ENCODE measurements around the gene PRKN. TPM values are rescaled to one million over a fixed set of nuclear protein-coding genes. Genes with fewer than 3 reads are reported as not detected.

PRKN gene
- polyA plus RNA-seq, 6 donors from 2014 or later: 1.4 to 9.3 (median 3.6) TPM

- Mint-ChIP-seq H3K27ac (no peak overlapping the region), H3K4me3 (no peak overlapping the region)
Measured at GRCh38 chr6:162273986-162274385, 453.6 kb downstream of the PRKN start.

GRCh38 chr6:162271922-162272321 lies 455.6 kb downstream of the PRKN start:
- Mint-ChIP-seq H3K36me3 (no peaks in the 10 kb centered on the region), H3K9me3 (peaks cover 0 to 4% (median 0%) of the 10 kb centered on the region in 7 donors), H3K4me1 (no peaks in the 10 kb centered on the region), H3K4me3 (no peak overlapping the region), H3K27me3 (no peaks in the 10 kb centered on the region), H3K27ac (no peak overlapping the region)
- ATAC-seq (ENCODE audit: low read depth in 2 of 2) (no peak), DNase-seq (no peak)

More at GRCh38 chr6:162273986-162274385, 453.6 kb downstream of the PRKN start:
- DNase-seq (no peak), ATAC-seq (ENCODE audit: low read depth in 2 of 2) (no peak)
- Mint-ChIP-seq H3K27me3 (no peaks in the 10 kb centered on the region), H3K36me3 (no peaks in the 10 kb centered on the region), H3K9me3 (peaks cover 0 to 12% (median 3%) of the 10 kb centered on the region in 7 donors), H3K4me1 (no peaks in the 10 kb centered on the region)

- no peak for ATAC-seq (ENCODE audit: low read depth in 2 of 2)
- H3K9me3 Mint-ChIP-seq: peaks cover 0 to 4% (median 0%) of the 10 kb centered on the region in 7 donors
- no peak overlapping the region for H3K4me3 Mint-ChIP-seq
- H3K27me3 Mint-ChIP-seq: no peaks in the 10 kb centered on the region
- DNase-seq: no peak
- no peaks in the 10 kb centered on the region for H3K36me3 Mint-ChIP-seq
- no peak overlapping the region for H3K27ac Mint-ChIP-seq
- H3K4me1 Mint-ChIP-seq: no peaks in the 10 kb centered on the region
Measured at GRCh38 chr6:162270966-162271365, 456.6 kb downstream of the PRKN start.

GRCh38 chr6:162267641-162268040 lies 459.9 kb downstream of the PRKN start:
- DNase-seq: no peak
- Mint-ChIP-seq H3K4me1 (no peaks in the 10 kb centered on the region), H3K27ac (no peak overlapping the region), H3K27me3 (no peaks in the 10 kb centered on the region), H3K36me3 (peaks cover 10 to 14% of the 10 kb centered on the region in 2 donors), H3K9me3 (peaks cover 0 to 12% (median 9%) of the 10 kb centered on the region in 7 donors), H3K4me3 (no peak overlapping the region)
- no peak for ATAC-seq (ENCODE audit: low read depth in 2 of 2)

DNA sequence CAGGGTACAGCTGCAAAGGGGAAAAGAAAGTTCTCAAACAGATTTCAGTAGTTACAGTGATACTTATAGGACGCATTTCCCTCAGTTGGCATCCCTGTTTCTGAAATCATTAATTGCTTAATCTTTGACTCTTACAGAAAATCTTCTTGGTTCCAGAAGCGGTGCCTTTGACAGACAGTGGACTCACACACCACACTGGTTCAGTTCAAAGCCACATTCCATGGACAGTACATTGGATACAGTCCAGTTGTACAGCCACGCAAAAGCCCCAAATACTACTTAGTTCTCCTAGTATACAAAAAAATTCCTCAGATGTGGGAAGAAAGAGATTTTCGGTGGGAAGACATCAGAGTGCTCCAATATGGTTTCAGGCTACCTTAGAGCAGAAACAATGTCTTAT lies 460.4 kb downstream of the PRKN start:
- Mint-ChIP-seq H3K27ac (peak overlapping the region in 1 of 6 donors; percentile 24), H3K27me3 (no peaks in the 10 kb centered on the region), H3K36me3 (peaks cover 10 to 18% of the 10 kb centered on the region in 2 donors), H3K9me3 (peaks cover 0 to 12% (median 9%) of the 10 kb centered on the region in 7 donors), H3K4me3 (no peak overlapping the region), H3K4me1 (no peaks in the 10 kb centered on the region)
- DNase-seq (no peak), ATAC-seq (ENCODE audit: low read depth in 2 of 2) (no peak)

GRCh38 chr6:162264581-162264980 lies 463.0 kb downstream of the PRKN start:
- no peak overlapping the region for H3K27ac Mint-ChIP-seq
- DNase-seq (no peak), ATAC-seq (ENCODE audit: low read depth in 2 of 2) (no peak)
- no peaks in the 10 kb centered on the region for H3K4me1 Mint-ChIP-seq
- peaks cover 10 to 29% of the 10 kb centered on the region in 2 donors for H3K36me3 Mint-ChIP-seq
- H3K9me3 Mint-ChIP-seq: peaks cover 0 to 12% (median 9%) of the 10 kb centered on the region in 7 donors
- no peak overlapping the region for H3K4me3 Mint-ChIP-seq
- no peaks in the 10 kb centered on the region for H3K27me3 Mint-ChIP-seq

- Mint-ChIP-seq H3K27me3 (no peaks in the 10 kb centered on the region), H3K27ac (no peak overlapping the region), H3K9me3 (peaks cover 0 to 12% (median 8%) of the 10 kb centered on the region in 7 donors), H3K4me1 (no peaks in the 10 kb centered on the region), H3K4me3 (peak overlapping the region in 1 of 8 donors; percentile 35), H3K36me3 (peaks cover 10 to 29% of the 10 kb centered on the region in 2 donors)
- no peak for ATAC-seq (ENCODE audit: low read depth in 2 of 2)
- DNase-seq: no peak
Measured at GRCh38 chr6:162262466-162263196, 464.9 kb downstream of the PRKN start.

DNA sequence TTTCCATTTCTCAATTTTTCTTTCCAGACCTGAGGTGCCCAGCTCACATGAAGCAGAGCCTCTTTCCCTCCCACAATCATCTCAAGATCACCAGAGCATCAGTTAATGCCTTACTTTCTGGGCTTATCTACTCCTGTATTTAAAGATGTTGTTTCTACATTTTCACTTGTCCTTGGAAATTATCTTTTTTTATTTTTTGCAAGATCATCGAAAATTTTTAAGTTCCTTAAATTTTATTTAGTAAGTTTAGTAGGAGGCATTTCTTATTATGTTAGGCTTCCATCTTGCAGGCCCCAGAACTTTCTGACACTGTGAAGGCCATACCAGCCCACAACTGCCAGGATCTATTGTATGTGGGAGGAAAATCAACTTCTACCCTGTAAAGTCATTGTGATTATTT lies 466.0 kb downstream of the PRKN start:
- peaks cover 0 to 12% (median 8%) of the 10 kb centered on the region in 7 donors for H3K9me3 Mint-ChIP-seq
- no peak for DNase-seq
- H3K36me3 Mint-ChIP-seq: peaks cover 10 to 29% of the 10 kb centered on the region in 2 donors
- no peaks in the 10 kb centered on the region for H3K4me1 Mint-ChIP-seq
- no peak overlapping the region for H3K4me3 Mint-ChIP-seq
- no peaks in the 10 kb centered on the region for H3K27me3 Mint-ChIP-seq
- H3K27ac Mint-ChIP-seq: no peak overlapping the region
- no peak for ATAC-seq (ENCODE audit: low read depth in 2 of 2)

DNA sequence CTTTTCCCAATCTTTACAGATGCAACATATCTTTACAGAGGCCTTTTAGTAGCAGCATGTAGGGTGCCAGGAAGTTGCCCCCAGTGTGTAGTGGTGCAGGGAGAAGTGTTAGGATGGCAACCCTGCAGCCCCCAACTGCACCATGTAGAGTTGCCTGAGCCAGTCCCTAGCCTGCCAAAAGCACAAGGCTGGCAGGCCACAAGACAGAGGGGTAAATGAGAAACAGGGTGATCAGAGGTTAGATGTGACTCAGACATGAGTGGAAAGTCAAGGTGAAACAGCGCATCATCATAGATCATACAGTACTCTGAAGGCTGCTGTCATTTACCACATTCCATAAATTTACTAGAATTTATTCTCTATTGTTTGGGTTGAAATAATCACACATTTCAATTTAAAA lies 467.5 kb downstream of the PRKN start:
- Mint-ChIP-seq H3K36me3 (peaks cover 8 to 29% of the 10 kb centered on the region in 2 donors), H3K27ac (no peak overlapping the region), H3K9me3 (peaks cover 0 to 11% (median 7%) of the 10 kb centered on the region in 7 donors), H3K27me3 (no peaks in the 10 kb centered on the region), H3K4me3 (no peak overlapping the region), H3K4me1 (no peaks in the 10 kb centered on the region)
- DNase-seq (no peak), ATAC-seq (ENCODE audit: low read depth in 2 of 2) (no peak)

DNA sequence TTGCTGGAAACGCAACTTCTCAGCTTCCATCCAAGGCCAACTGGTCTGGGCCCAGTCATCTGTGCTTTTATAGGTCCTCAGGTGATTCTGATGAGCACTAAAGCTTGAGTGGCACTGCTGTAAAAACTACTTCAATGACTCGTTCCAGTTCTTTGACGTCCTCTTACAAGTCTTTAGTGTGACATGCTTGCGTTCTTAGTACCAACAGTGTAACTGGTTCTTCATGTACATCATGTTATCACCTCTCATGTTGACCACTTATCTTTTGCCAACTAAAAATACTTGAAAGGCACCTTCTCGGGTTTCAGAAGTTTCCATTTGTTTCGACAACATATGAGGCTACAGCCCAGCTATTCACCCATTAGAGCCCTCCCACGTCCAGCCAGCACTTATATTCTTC lies 468.9 kb downstream of the PRKN start:
- no peaks in the 10 kb centered on the region for H3K4me1 Mint-ChIP-seq
- H3K36me3 Mint-ChIP-seq: peaks cover 0 to 22% of the 10 kb centered on the region in 2 donors
- no peak overlapping the region for H3K27ac Mint-ChIP-seq
- no peaks in the 10 kb centered on the region for H3K27me3 Mint-ChIP-seq
- H3K4me3 Mint-ChIP-seq: no peak overlapping the region
- DNase-seq: no peak
- ATAC-seq (ENCODE audit: low read depth in 2 of 2): no peak
- peaks cover 0 to 8% (median 0%) of the 10 kb centered on the region in 7 donors for H3K9me3 Mint-ChIP-seq

DNA sequence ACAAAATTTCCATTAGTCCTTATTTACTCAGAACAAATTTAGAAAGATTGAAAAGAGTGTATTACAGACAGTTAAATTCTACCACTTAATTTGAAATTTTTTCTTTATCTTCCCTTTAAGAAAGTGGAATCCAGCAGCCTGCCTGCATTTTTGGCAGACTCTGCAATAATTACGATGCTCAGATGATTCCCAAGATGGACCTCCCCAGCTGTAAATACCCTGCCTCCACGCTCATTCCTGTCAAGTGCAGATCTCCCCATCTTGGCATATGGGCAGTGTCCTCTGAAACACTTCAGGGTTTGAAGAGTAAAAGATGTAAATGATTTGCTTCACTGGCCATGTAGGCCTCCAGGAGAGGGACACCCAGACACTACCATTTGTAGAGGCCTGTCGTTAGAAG lies 471.2 kb downstream of the PRKN start:
- DNase-seq: no peak
- Mint-ChIP-seq H3K36me3 (peaks cover 0 to 3% of the 10 kb centered on the region in 2 donors), H3K27me3 (no peaks in the 10 kb centered on the region), H3K9me3 (peaks cover 0 to 3% (median 0%) of the 10 kb centered on the region in 7 donors), H3K27ac (no peak overlapping the region), H3K4me3 (no peak overlapping the region), H3K4me1 (no peaks in the 10 kb centered on the region)
- ATAC-seq (ENCODE audit: low read depth in 2 of 2): no peak

DNA sequence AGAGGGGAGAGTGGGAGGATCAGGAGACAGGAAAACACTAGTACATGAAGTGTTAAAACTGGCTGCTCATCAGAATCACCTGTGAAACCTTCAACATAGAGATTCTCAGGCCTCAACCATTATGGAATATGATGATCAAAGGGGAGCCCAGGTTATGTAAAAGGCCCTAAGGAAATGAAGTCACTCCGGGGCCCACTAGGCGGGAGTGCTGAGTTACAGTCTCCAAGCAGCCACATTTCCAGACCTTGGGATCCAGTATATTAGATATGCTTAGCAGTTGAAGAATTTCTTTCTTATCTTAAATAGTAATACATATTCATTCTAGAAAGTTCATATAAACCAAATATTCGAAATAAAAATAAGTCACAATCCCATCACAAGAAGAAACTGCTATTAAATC lies 476.3 kb downstream of the PRKN start:
- H3K9me3 Mint-ChIP-seq: peaks cover 0 to 3% (median 0%) of the 10 kb centered on the region in 7 donors
- no peaks in the 10 kb centered on the region for H3K4me1 Mint-ChIP-seq
- no peaks in the 10 kb centered on the region for H3K27me3 Mint-ChIP-seq
- ATAC-seq (ENCODE audit: low read depth in 2 of 2) (no peak), DNase-seq (no peak)
- H3K4me3 Mint-ChIP-seq: no peak overlapping the region
- H3K27ac Mint-ChIP-seq: no peak overlapping the region
- no peaks in the 10 kb centered on the region for H3K36me3 Mint-ChIP-seq

DNA sequence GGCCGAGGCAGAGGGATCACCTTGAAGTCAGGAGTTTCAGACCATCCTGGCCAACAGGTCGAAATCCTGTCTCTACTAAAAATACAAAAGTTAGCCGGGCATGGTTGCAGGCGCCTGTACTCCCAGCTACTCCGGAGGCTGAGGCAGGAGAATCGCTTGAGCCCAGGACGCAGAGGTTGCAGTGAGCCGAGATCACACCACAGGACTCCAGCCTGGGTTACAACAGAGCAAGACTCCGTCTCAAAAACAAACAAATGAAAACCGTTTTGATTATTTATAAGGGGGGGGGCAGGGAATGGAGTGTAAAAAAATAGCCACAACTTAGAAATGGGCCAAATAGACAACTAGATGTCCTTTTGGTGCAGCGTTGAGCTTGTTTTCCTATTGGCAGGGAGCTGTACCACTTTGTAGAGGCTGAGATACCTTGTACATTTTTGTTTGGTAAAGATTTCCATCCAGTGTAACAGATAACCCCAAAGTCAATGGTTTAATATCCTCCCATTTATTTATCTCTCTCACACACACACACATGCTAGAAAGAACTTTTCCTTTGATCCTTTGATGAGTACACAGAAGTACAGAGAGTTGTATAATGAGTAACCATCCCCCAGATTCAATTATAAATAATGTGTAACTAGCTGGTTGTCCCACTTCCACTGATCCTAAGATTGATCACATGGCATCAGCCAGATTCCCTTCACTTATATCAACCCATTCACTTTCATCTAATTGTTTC lies 477.5 kb downstream of the PRKN start:
- Mint-ChIP-seq H3K9me3 (peaks cover 0 to 3% (median 0%) of the 10 kb centered on the region in 7 donors), H3K36me3 (no peaks in the 10 kb centered on the region), H3K4me1 (no peaks in the 10 kb centered on the region), H3K27ac (no peak overlapping the region), H3K27me3 (no peaks in the 10 kb centered on the region), H3K4me3 (no peak overlapping the region)
- DNase-seq (no peak), ATAC-seq (ENCODE audit: low read depth in 2 of 2) (no peak)

DNA sequence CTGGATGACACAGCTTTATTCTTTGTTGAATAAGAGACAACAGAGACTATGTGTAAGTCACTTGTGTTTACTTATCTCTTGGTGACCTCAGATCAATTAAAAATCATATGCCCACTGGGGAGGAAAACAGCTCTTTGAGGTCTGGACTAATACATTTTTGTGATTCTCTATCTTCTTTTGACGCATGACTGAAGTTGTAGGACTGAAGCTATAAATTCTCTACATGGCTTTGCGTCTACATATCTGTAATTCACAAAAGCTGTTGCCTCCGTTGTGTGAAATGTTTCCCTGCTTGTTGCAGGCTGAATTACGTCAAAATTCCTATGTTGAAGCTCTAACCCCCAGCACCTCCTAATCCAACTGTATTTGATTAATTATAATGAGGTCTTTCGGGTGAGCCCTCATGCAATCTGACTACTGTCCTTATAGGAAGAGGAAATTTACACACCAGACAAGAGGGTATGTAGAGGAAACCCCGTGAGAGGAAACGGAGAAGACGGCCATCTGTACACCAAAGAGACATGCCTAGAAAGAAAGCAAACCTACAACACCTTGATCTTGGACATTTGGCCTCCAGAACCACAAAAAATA lies 481.6 kb downstream of the PRKN start:
- H3K4me1 Mint-ChIP-seq: no peaks in the 10 kb centered on the region
- DNase-seq (no peak), ATAC-seq (ENCODE audit: low read depth in 2 of 2) (no peak)
- H3K4me3 Mint-ChIP-seq: no peak overlapping the region
- no peaks in the 10 kb centered on the region for H3K27me3 Mint-ChIP-seq
- H3K36me3 Mint-ChIP-seq: no peaks in the 10 kb centered on the region
- H3K9me3 Mint-ChIP-seq: no peaks in the 10 kb centered on the region
- no peak overlapping the region for H3K27ac Mint-ChIP-seq

Measured in naive B cell (primary cell).